Measurements from ENCODE around the gene C2orf49.

C2orf49 gene

DNA sequence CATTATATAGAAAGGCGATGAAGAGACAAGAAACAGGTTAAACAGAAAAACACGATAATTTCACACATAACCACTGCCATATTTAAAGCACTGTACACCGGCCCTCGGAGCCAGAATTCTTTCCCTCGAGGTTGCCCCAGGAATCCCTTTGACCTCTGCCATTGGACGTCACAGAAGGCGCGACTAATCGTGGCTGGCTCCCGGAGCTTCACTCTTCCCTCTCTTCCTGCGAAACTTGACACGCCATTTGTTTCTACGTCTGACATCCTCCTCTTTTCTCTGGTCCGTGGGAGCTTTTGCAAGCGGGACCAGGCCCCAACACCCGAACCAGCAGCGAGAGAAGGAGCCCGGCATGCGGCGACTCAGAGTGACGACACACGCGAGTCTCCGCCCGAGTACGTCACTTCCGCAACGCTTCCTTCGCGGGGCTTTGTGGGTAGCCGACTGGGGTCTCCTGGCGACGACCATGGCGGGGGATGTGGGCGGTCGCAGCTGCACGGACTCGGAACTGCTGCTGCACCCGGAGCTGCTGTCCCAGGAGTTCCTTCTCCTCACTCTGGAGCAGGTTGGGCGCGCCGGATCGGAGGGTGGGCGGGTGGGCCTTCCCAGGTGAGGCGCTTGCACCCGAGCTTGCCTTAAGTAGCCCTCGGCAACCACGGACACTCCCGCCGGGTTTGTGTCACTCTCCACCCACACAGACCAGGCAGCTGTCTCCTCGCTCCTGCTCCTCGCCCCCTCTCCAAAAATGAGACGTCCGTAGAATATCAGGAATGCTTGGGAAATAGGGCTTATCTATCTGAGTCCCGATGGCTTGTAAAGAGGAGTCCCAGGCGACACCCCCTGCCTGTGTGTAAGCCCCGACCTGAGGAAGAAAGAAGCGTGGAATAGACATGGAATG is at the start of gene C2orf49:
TSS of gene C2orf49 (plus strand) at position 419 of the 898 bp plus-strand sequence. CDS start at position 467, 48 bp downstream.
- DNase-seq (ENCODE audit: low read depth), result peak; percentile 81

DNA sequence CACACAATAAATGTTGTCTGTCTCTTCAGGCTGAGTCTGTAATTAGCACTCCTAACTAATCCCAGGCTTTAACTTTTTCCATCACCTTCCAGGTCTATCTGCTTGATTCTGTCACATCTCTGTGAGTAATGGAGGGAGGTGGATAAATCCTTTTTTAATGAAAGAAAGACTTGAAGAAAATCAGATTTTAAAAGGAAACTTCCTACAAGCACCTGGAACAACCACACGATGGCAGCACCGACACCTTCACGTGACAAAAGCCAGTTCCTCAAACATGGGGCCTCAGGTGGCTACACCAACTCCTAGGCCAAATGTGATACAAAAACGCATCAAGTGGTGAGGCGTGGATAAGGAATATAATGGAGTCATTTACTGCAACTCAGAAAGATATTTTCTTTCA is 49.6 kb upstream of the C2orf49 start:
- no peak for DNase-seq (ENCODE audit: low read depth)

DNA sequence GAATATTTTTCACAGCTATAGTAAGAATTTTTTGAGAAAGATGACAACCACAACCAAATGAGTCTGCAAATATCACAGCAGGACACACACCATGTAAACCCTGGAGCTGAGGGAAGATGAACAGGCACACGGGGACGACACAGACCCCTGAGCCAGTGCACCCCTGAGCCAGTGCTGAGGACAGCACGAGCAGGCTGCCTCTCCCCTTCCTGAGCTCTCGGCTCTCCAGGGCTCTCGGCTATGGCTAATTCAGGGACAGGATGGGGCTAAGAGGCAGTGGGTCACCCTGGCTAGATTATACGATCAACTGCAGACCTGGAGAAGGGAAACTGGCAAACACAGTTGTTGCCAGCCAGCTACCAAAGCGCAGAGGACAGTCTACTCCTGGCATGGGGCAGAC is 49.2 kb upstream of the C2orf49 start:
- DNase-seq (ENCODE audit: low read depth), result no peak

DNA sequence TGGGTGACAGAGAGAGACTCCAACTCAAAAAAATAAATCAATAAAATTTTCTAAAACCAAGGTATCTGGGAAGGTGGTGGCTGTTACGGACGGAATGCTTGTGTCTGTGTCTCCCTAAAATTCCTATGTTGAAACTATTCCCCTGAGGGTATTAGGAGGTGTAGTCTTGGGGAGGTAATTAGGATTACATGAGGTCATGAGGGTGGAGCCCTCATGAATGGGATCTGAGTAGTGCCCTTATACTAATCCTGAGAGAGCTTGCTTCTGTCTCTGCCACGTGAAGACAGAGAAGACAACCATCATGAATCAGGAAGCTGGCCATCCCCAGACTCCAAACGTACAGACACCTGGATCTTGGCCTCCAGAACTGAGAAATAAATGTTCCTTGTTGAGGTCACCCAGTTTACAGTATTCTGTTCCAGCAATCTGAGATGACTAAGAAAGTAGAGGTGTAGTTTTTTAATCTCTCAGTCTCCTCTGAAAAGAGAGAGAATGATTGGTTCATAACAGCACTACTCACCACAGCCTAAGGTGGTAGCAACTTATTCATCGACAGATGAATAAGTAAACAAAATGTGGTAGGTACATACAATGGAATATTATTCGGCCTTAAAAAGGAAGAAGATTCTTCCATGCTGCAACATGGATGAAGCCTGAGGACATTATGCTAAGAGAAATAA is 46.2 kb upstream of the C2orf49 start:
- DNase-seq (ENCODE audit: low read depth), result no peak

DNA sequence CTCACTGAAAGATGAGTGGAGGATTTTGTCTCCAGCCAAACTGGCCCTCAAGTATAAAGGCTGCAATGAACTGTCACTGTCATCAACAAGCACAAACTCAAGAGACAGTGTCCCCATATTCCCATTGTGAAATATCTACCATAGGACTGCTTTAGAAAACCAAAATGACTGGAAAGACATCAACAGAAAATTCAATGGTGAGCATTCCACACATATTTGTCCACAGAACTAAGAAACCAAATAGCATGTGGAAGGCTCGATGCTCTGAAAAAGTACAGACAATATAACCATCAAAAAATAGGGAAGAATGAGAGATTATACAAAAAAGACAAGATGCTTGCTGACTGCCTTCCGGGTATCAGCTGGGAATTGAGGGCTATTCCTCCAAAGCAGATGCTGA is 45.4 kb upstream of the C2orf49 start:
- DNase-seq (ENCODE audit: low read depth), result no peak

DNA sequence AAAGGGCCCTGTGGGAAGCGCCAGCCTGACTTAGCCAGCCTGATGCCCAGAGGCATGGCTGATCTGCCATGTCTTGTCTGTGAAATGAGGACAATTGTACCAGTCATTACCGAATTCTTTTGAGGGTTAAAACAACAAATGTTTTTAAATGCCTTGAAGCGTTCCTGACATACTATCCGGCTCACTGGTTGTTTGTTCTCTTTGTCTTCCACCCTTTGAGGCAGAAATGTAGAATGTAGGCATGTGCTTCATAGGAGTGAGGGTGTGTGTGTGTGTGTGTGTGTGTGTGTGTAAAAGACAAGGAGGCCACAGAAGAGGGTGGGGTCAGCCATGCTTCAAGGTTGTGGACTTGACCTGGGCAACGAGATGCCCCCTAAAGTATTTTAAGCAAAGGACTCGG is 43.3 kb upstream of the C2orf49 start:
- no peak for DNase-seq (ENCODE audit: low read depth)

DNA sequence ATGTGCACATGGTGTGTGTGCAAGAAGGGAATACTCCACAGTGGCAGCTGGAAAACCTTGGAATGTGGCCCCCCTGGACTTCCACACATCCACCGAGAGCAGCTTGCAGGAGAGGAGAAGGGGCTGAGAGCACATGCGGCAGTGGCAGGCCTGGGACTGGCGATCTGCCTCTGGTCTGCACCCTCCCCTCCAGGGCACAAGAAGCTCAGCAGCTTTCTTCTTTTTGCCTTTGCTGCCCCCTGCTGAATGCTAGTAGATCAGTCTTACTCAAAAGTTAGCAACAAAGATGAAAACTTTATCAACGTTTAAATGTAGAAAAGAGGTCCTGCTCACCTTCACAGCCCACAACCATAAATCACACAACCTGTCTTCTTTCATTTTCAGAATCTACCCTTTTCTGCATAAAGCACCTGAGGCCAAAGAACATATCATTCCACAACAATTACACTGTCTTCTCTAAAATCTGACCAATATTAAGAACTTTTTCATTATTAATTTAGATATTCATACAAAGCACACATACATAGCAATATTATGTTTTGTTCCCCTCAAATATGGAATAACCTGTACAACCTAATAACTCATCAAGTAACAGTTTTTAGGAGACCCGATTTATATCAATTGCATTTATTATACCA is 42.4 kb upstream of the C2orf49 start:
- DNase-seq (ENCODE audit: low read depth), result no peak

DNA sequence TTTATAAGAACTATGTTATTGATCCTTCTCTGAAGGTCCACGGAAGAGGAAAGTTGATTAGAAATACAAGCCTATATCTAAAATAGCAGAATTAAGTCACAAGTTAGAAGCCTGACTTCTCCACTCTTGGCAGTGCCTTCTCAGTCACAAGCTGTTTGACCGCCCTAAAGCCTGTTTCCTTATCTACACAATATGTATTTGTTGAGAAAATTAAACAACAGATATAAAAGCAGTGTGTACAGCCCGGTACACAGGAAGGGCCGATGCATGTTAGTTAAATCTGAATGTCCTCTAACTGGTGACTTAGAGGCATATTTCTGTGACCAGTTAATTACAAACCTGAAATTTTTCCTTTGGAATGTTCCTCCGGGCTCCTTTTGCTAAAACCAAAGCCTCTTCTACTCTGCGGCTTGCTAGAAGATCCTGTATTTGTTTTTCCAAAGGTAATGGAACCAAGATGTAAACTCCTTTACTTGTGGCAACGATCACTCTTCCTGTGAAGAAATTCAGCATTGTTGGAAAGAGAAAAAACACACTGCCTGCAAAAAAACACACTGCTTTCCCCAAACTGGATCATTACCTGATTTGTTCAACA is 41.2 kb upstream of the C2orf49 start:
- DNase-seq (ENCODE audit: low read depth), result no peak

DNA sequence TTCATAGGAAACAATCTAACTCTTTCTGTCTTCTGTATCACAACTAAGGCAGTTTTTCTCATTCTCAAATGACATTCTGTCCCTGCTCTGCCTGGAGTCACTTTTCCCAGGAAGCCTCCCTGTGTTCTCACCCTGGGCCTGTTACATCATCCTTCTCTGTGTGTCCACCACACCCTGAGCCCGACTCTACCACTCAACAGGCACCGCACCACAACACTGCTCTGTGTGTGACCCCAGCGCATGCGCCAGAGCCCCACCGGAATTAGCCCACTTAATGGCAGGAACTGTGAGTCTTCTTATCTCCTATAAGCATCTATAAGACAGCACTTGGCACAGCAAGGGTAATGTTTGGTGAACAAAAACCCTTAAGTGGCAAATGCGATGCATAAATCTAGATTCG is 40.1 kb upstream of the C2orf49 start:
- DNase-seq (ENCODE audit: low read depth), result no peak

DNA sequence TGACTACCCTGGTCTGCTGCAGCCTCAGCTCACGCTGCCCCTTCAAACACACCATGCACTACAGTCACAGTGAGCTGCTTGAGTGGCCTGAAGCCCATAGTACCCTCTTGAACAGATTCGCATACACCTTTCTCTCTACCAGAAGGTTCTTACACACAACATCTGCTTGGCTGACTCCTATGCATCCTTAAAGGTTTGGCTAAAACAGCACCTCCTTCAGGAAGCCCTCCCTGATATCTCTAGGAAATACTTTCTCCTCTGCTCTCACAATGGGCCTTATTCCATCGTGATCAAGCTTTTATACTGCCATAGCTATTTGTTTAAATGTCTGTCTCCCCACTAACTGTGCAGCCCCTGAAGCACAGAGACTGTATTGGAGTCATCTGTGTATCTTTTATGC is 39.3 kb upstream of the C2orf49 start:
- DNase-seq (ENCODE audit: low read depth), result no peak

DNA sequence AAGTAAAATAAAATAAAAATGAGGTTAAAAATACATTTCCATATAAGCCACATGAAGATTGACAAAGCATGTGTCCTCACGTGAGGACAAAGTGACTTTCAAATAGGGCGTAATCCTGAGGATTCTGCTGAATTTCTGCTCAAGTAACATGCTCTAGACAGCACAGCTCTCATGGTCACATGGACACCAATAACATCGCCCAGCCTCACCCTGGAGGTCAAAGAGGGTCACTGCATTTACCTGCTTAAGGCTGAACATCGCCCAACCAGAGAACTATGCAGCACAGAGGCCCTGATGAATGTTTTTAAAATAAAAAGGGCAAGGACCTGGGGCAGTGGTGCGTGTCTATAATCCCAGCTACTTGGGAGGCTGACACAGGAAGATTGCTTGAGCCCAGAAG is 38.0 kb upstream of the C2orf49 start:
- no peak for DNase-seq (ENCODE audit: low read depth)

DNA sequence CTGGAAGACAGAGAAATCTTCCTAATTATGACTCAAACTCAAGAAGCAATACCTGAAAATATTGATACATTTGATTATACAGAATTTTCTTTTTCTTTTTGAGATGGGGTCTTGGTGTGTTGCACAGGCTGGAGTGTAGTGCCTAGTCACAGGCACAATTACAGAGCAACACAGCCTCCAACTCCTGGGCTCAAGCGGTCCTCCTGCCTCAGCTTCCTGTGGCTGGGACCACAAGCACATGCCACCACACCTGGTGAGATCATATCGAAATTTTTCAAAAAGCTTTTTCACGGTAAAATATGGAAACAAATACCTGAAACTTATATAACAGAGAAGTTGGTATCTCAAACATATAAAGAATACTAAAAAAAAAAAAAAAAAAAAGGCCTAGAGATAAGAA is 35.7 kb upstream of the C2orf49 start:
- DNase-seq (ENCODE audit: low read depth), result no peak

DNA sequence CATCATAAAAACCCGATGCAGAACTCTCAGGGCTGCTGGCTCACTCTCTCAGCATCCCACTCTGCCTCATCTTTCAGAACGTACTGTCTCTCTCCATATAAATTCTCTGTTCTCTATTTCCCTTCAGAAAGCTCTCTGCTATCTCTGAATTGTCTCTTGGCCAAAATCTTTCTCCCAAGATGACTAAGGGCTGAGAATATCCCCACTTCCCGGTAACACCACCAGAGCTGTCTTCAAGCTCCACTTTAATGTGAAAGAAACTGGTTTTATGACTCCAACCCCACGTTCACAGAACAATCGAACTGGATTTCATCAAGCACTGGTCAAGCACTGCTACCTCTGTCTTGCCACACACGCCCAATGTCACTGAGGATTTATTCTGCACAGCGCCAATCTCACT is 30.2 kb upstream of the C2orf49 start:
- no peak for DNase-seq (ENCODE audit: low read depth)

DNA sequence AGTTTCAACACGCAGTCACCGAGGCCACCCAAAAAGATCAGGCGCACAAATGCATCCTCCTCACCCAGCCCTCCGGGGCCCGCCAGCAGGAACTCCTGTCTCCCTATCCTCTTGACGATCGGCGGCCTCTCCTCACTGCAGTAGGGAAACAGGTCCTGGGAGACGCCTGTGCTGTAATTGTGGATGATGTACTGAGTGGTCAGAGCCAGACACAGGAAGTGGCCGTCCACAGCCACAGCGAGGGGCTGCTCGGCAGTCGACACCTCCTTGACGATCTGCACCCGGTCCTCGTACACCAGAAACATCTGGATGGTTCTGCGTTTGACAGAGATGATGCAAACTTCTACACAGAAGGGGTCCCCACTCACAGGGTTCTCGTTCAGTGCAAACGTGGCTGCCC is 29.8 kb upstream of the C2orf49 start:
- no peak for DNase-seq (ENCODE audit: low read depth)

DNA sequence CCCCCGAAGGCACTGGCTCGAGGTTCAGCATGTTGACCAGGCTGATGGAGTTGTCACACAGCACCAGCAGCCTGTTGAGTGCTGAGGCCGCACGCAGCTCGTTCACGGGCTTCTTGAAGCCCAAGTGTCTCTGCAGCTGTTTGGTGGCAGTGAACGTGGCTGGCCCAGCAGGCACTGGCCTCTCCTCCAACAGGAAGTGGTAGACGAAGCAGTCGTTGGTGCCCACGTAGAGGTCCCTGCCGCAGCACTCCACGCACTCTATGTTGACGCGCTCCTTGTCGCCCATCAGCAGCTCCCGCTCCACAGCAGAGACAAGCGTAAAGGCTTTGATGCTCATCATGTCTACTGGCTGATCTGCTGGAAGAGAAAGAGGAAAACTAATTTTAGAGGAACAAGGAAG is 29.4 kb upstream of the C2orf49 start:
- DNase-seq (ENCODE audit: low read depth), result no peak

DNA sequence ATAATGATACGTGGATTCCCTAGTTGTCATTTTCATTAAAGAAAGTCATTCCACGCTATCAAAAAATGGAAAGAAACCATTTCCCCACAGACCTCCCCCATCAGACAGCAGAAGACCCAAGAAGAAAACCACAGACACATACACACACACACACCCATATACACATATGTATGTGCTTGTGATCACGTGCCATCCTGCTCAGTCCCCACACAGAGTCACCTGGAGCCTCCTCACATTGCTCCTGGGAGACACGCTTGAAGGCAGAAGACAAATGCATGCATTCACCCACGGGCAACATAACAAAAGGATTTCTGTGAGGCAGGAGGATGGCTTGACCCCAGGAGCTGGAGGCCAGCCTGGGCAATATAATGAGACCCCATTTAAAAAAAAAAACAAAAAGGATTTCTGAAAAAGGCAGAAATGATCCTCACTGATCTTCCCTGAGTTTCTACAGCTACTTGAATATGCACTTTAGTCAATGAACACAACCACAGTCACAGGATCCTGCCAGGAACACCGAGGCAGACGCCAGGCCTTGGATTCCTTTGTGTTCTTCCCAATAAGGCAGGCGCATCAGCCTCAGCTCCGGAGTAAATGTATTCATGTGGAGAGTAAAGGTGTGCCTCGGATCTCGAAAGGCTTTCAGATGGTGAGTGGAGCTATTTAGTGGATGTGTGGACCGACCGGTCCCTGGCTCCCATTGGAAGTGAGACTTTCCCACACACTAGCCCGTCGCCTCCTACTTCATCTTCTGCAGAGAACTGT is 28.8 kb upstream of the C2orf49 start:
- DNase-seq (ENCODE audit: low read depth), result no peak

DNA sequence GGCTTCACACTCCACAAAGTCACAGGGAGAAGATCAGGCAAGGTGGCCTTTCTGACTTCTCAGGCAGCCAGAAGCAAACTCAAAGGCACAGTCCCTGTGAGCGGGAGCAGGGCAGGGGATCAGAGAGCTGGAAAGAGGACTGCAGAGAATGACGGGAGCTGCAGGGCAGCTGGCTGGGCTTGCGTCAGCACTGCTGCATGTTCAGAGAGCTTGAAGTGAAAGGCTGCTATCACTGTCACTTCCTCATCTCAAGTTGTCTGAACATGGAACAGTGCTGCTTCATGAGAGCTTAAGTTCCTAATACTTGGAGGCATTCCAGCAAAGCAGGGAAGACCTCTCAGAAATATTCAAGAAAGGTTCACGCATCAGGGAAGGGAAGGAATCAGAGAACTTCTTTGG is 28.2 kb upstream of the C2orf49 start:
- DNase-seq (ENCODE audit: low read depth), result no peak

DNA sequence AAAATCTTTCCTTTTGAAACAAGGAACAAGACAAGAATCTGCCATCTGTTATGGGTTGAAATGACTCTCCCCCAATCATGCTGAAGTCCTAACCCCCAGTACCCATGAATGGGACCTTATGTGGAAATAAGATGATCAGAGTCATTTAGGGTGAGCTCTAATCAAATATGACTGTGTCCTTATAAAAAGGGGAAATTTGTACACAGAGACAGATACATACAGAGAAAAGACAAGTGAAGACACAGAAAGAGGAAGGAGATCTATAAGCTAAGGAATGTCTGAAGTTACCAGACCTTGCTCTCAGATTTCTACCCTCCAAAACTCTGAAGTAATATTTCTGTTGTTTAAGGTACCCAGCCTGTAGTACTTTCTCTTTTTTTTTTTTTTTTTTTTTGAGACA is 23.5 kb upstream of the C2orf49 start:
- no peak for DNase-seq (ENCODE audit: low read depth)

DNA sequence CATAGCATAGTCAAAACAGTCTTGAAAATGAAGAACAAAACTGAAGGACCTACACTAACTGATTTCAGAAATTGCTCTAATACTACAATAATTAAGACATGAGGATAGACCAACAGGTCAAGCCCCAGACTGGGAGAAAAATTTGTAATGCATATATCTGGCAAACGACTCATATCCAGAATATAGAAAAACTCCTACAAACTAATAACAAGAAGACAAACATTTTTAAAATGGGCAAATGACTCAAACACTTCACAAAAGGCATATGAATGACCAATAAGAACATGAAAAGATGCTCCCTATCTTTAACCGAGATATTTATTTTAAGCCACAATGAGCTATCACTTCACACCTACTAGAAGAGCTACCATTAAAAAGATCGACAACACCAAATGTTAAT is 22.0 kb upstream of the C2orf49 start:
- no peak for DNase-seq (ENCODE audit: low read depth)

DNA sequence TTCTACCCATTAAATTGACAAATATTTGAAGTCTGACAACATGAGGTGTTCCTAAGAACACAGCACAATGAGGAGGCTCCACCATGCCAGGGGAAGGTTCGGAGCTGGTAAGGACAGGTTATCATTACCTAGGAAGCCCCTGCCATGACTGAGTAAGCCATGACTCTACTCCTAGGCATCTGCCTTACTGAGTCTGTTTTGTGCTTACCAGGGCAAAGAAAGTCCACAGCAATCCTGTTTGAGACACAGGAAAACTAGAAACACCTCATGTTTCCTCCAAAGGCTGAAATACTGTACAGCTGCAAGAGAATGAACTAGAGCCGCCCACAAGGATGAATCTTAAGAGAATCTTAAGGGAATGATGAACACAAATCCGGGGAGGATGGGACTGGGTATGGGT is 19.4 kb upstream of the C2orf49 start:
- no peak for DNase-seq (ENCODE audit: low read depth)

DNA sequence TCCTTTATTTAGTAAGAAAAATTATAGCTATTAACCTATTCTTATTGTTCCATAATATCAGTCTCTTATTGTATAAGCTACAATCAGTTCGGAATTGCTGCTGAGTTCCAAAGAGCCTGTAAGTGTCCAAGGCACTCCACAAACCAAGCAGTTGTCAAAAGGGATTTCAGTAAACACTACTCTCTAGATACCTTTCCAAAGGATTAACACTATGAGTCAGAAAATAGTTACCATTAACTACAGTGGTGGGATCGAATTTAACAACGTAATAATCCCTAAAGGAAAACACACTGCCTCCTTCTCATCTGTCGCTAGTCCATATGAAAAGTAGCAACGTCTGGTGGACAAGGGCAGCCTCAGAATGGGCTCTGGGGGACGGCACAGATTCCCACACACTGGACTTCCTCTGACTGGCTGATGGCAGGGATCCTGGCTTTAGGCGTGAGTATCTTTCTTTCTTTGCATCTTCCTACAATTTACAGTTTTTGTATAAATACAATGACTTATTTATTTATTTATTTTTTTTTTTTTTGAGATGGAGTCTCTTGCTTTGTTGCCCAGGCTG is 16.6 kb upstream of the C2orf49 start:
- DNase-seq (ENCODE audit: low read depth), result no peak
